HCT116 (cell line): ENCODE results near the gene PRSS21. TPM values are rescaled to one million over a fixed set of nuclear protein-coding genes. Genes with fewer than 3 reads are reported as not detected.

Source experiments
- ATAC-seq: fragments of 200-7000 bp; cut with Tn5 transposase; 2 replicates; pipeline ENCODE4 v1.9.1; 2020; ENCODE audit warnings: mild to moderate bottlenecking, moderate library complexity
- BruUV-seq: library from RNA; stranded (reverse); fragments of 400-500 nt; replicated peaks from 2 replicates; lab custom pipeline; 2021; lab: Mats Ljungman, UMichigan
- CTCF ChIA-PET: fragments of 300-600 bp; sonication (Branson Sonifier 250); formaldehyde crosslinking; loops from one replicate; lab custom pipeline; 2021; ENCODE audit warnings: antibody characterized with exemption; lab: Charles Lee
- POLR2A ChIA-PET: fragments of 300-600, 350-600 bp; sonication (Branson Sonifier 250); formaldehyde crosslinking; loops from one replicate; lab custom pipeline; 2021; ENCODE audit warnings: antibody characterized with exemption; lab: Charles Lee
- RAD21 ChIA-PET, 2 experiments: fragments of 300-600 bp; sonication (Branson Sonifier 250); formaldehyde crosslinking; loops; one replicate each; lab custom pipeline; 2023; ENCODE audit warnings: low total read pairs in 2 of 2; ENCODE audit not compliant: uncharacterized antibody in 2 of 2, unreplicated experiment in 2 of 2, low non-redundant PET in 1 of 2; lab: Charles Lee
- DNase-seq: peaks from one replicate; pipeline ENCODE4 v3.0.0-alpha.2; 2010; ENCODE audit warnings: low read depth, low spot score
- H2AFZ ChIP-seq: fragments of 200-600 bp; shearing (Covaris generic), sonication (generic); 2 replicates; pipeline ENCODE4 v1.6.1; 2017; ENCODE audit warnings: low read depth, mixed run types, mixed read lengths, antibody characterized with exemption, low read length; ENCODE audit not compliant: poor library complexity, severe bottlenecking
- H3K27ac ChIP-seq: 2 replicates; pipeline ENCODE4 v1.5.1; 2012; ENCODE audit warnings: low read depth, low read length
- H3K27me3 ChIP-seq: fragments of 200-600 bp; sonication (generic); 2 replicates; pipeline ENCODE4 v1.6.1; 2016; ENCODE audit warnings: mixed run types, low read length, mixed read lengths; ENCODE audit not compliant: insufficient read depth
- H3K36me3 ChIP-seq, 2 experiments: fragments of 200-500 bp in 1 of 2; fragments of 200-600 bp in 1 of 2; sonication (Bioruptor generic) in 1 of 2; sonication (generic) in 1 of 2; 2 replicates each; pipeline versions ENCODE4 v1.5.1 to v1.6.1; 2014 to 2016; ENCODE audit warnings: low read length in 2 of 2, inconsistent platforms in 1 of 2, mixed read lengths in 1 of 2, mixed run types in 1 of 2; ENCODE audit not compliant: insufficient read depth in 2 of 2, control insufficient read depth in 1 of 2
- H3K4me1 ChIP-seq, 2 experiments: fragments of 200-600 bp in 1 of 2; sonication (generic) in 1 of 2; 2 replicates each; pipeline versions ENCODE4 v1.5.1 to v1.6.1; 2012 to 2017; ENCODE audit warnings: low read length in 2 of 2, inconsistent platforms in 1 of 2, mild to moderate bottlenecking in 1 of 2, mixed read lengths in 1 of 2, mixed run types in 1 of 2, moderate library complexity in 1 of 2; ENCODE audit not compliant: insufficient read depth in 2 of 2, control insufficient read depth in 1 of 2
- H3K4me2 ChIP-seq: fragments of 200-600 bp; sonication (generic); 2 replicates; pipeline ENCODE4 v1.6.1; 2017; ENCODE audit warnings: mixed run types, low read length, mixed read lengths
- H3K4me3 ChIP-seq, 2 experiments: fragments of 200-600 bp in 1 of 2; sonication (generic) in 1 of 2; replicated peaks in 1 of 2; 2 replicates each; pipeline ENCODE4 v1.5.1; 2011 to 2016; ENCODE audit warnings: low read length in 2 of 2, control low read depth in 1 of 2, low read depth in 1 of 2, mild to moderate bottlenecking in 1 of 2, mixed read lengths in 1 of 2, mixed run types in 1 of 2
- H3K79me2 ChIP-seq: fragments of 200-600 bp; sonication (generic); 2 replicates; pipeline ENCODE4 v1.6.1; 2017; ENCODE audit warnings: mild to moderate bottlenecking, mixed run types, low read length, moderate library complexity, mixed read lengths; ENCODE audit not compliant: insufficient read depth
- H3K9ac ChIP-seq: fragments of 200-600 bp; sonication (generic); 2 replicates; pipeline ENCODE4 v1.6.1; 2016; ENCODE audit warnings: low read length, mixed read lengths
- H3K9me2 ChIP-seq: fragments of 200-600 bp; sonication (generic), shearing (Covaris generic); 2 replicates; pipeline ENCODE4 v1.6.1; 2017; ENCODE audit warnings: mixed run types, mild to moderate bottlenecking, moderate library complexity; ENCODE audit not compliant: insufficient read depth
- H3K9me3 ChIP-seq, 2 experiments: fragments of 200-500 bp in 1 of 2; fragments of 200-600 bp in 1 of 2; sonication (Bioruptor generic) in 1 of 2; sonication (generic) in 1 of 2; 2 replicates each; pipeline ENCODE4 v1.6.1; 2014 to 2017; ENCODE audit warnings: low read length in 2 of 2, mixed read lengths in 2 of 2, inconsistent platforms in 1 of 2, low read depth in 1 of 2, mild to moderate bottlenecking in 1 of 2, mixed run types in 1 of 2, moderate library complexity in 1 of 2; ENCODE audit not compliant: control insufficient read depth in 1 of 2, insufficient read depth in 1 of 2
- H4K20me1 ChIP-seq: fragments of 200-600 bp; sonication (generic), shearing (Covaris generic); 2 replicates; pipeline ENCODE4 v1.6.1; 2017; ENCODE audit warnings: mixed run types, mild to moderate bottlenecking, moderate library complexity; ENCODE audit not compliant: insufficient read depth
- CBX3 ChIP-seq: IDR thresholded peaks from 2 replicates; pipeline ENCODE4 v1.6.1; 2012; ENCODE audit warnings: low read depth
- EGR1 ChIP-seq: IDR thresholded peaks from 2 replicates; pipeline ENCODE4 v1.6.1; 2012; ENCODE audit warnings: low read depth
- ELF1 ChIP-seq: IDR thresholded peaks from 2 replicates; pipeline ENCODE4 v1.6.1; 2012; ENCODE audit warnings: low read depth, borderline replicate concordance
- EZH2 ChIP-seq: fragments of 200-600 bp; sonication (generic); IDR thresholded peaks from 2 replicates; pipeline ENCODE4 v1.6.1; 2017; ENCODE audit warnings: antibody characterized with exemption, mixed run types
- EZH2phosphoT487 ChIP-seq: fragments of 200-600 bp; IDR thresholded peaks from 2 replicates; pipeline ENCODE4 v1.6.1; 2018; ENCODE audit warnings: antibody characterized with exemption, borderline replicate concordance
- FOSL1 ChIP-seq: IDR thresholded peaks from 2 replicates; pipeline ENCODE4 v1.6.1; 2012; ENCODE audit warnings: low read depth
- MAX ChIP-seq: IDR thresholded peaks from 2 replicates; pipeline ENCODE4 v1.6.1; 2012
- POLR2A ChIP-seq: IDR thresholded peaks from 2 replicates; pipeline ENCODE4 v1.7.0; 2011; ENCODE audit warnings: borderline replicate concordance; ENCODE audit not compliant: insufficient read depth, insufficient read length; ENCODE audit errors: extremely low read depth
- POLR2AphosphoS5 ChIP-seq: IDR thresholded peaks from 2 replicates; pipeline ENCODE4 v1.6.1; 2011; ENCODE audit warnings: mild to moderate bottlenecking, low read depth, low read length, moderate library complexity
- RAD21 ChIP-seq: IDR thresholded peaks from 2 replicates; pipeline ENCODE4 v1.6.1; 2012; ENCODE audit warnings: low read depth, mild to moderate bottlenecking
- REST ChIP-seq: IDR thresholded peaks from 2 replicates; pipeline ENCODE4 v1.6.1; 2012; ENCODE audit warnings: low read depth
- SIN3A ChIP-seq: IDR thresholded peaks from 2 replicates; pipeline ENCODE4 v1.6.1; 2012; ENCODE audit warnings: low read depth
- SP1 ChIP-seq: IDR thresholded peaks from 2 replicates; pipeline ENCODE4 v1.6.1; 2012; ENCODE audit warnings: low read depth
- SRF ChIP-seq: IDR thresholded peaks from 2 replicates; pipeline ENCODE4 v1.6.1; 2012; ENCODE audit warnings: low read depth
- TCF7L2 ChIP-seq: IDR thresholded peaks from 2 replicates; pipeline ENCODE4 v1.7.0; 2011; ENCODE audit warnings: borderline replicate concordance, inconsistent platforms; ENCODE audit not compliant: insufficient read depth, insufficient read length; ENCODE audit errors: extremely low read depth
- YY1 ChIP-seq: IDR thresholded peaks from 2 replicates; pipeline ENCODE4 v1.6.1; 2011; ENCODE audit warnings: low read length, low read depth, moderate library complexity, mild to moderate bottlenecking; ENCODE audit not compliant: insufficient replicate concordance; ENCODE audit errors: extremely low read depth
- ZBTB33 ChIP-seq: IDR thresholded peaks from 2 replicates; pipeline ENCODE4 v1.6.1; 2011; ENCODE audit warnings: mild to moderate bottlenecking, low read length, moderate library complexity; ENCODE audit not compliant: insufficient replicate concordance; ENCODE audit errors: extremely low read depth
- ZFX ChIP-seq: fragments of 450-650 bp; IDR thresholded peaks from 2 replicates; pipeline ENCODE4 v1.6.1; 2017
- ZNF274 ChIP-seq: fragments of 200-500 bp; sonication (Bioruptor generic); IDR thresholded peaks from 2 replicates; pipeline ENCODE4 v1.6.1; 2014; ENCODE audit warnings: mild to moderate bottlenecking, low read depth, low read length, inconsistent platforms
- intact Hi-C: fragments of 100-400 bp; cut with micrococcal nuclease; formaldehyde crosslinking; loops from 2 replicates; pipeline ENCODE4 v1.10.0; 2022
- total RNA-seq: library from RNA; stranded (reverse); gene quantifications from one replicate; pipeline ENCODE4 v1.2.1, GENCODE V29; 2021; ENCODE audit not compliant: unreplicated experiment

PRSS21 gene
- total RNA-seq, 1 experiment from 2014 or later: 0.39 TPM

DNA sequence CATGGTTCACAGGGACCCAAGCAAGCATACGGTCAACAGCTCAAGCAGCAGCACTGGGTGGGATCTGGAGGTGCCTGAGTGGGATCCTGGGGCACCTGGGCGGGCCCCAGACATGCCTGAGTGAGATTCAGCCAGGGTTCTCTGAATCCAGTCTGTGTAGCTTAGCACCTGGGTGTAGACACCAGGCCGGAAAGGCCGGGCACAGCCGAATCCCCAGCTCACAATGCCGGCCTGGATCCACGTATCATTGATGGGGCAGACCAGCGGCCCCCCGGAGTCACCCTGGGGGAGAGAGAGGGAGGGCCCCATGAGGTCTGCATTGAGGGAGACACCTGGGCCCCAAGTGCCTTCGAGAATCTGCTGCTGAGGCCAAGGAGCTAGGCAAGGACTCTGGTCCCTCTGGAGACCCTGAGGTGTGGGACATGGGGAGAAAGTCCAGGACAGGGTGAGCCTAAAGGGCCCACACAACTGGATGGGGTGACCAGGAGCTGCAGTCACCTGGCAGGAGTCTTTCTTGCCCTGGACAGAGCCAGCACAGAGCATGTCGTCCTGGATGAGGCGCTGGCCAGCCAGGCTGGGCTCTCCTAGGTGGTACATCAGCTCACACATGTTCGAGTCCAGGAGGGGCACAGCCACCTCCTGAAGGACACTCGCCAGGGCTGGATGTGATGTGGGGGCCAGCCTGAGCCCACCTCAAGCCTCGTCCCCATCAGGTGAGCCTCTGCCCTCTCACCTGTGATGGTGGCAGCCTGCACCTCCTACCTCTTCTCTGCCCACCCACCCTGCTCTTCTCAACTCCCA, 22.8 kb downstream of the PRSS21 start:
- no peak for DNase-seq
- Histone ChIP-seq H3K4me1 (peaks cover 25 to 72% of the 10 kb centered on the region in 2 experiments), H3K9me2 (no peaks in the 10 kb centered on the region), H3K4me2 (no peak overlapping the region), H4K20me1 (no peaks in the 10 kb centered on the region), H3K9ac (0 out of 2 replicates have a peak overlapping the region, but pooled peaks have one; percentile 2), H3K27ac (peak overlapping the region; percentile 7), H3K27me3 (no peaks in the 10 kb centered on the region), H3K36me3 (no peaks in the 10 kb centered on the region), H3K79me2 (no peaks in the 10 kb centered on the region), H3K9me3 (no peaks in the 10 kb centered on the region), H2AFZ (no peak overlapping the region), H3K4me3 (no peak overlapping the region)
- intact Hi-C loops: loop anchor here (2.0 kb wide), 2 partner anchors 65 to 121 kb away; no protein-coding TSS in a partner anchor
- TF ChIP-seq POLR2A: no peak
- no peak for TF ChIP-seq YY1
- TF ChIP-seq ZBTB33: no peak
- no peak for TF ChIP-seq ZFX
- TF ChIP-seq RAD21: no peak
- TF ChIP-seq ELF1: no peak
- no peak for TF ChIP-seq EGR1
- TF ChIP-seq MAX: no peak
- no peak for TF ChIP-seq EZH2
- no peak for TF ChIP-seq FOSL1
- TF ChIP-seq REST: no peak
- TF ChIP-seq CBX3: no peak
- TF ChIP-seq SRF: no peak
- TF ChIP-seq ZNF274: no peak
- TF ChIP-seq POLR2AphosphoS5: no peak
- TF ChIP-seq EZH2phosphoT487: no peak
- TF ChIP-seq SIN3A: no peak
- no peak for TF ChIP-seq TCF7L2
- TF ChIP-seq SP1: no peak
- POLR2A ChIA-PET: interaction anchor here (0.6 to 2.1 kb wide), 7 partner anchors 17 to 88 kb away, joined by 3 to 14 read pairs (median 5); partner anchors contain the start of genes FLYWCH1, FLYWCH2 and SRRM2
- BruUV-seq: no TSS peak
- CTCF ChIA-PET: interaction anchor here (0.7 to 2.6 kb wide), 14 partner anchors 15 to 87 kb away, joined by 3 to 42 read pairs (median 8); partner anchors contain the start of genes FLYWCH1, FLYWCH2 and PRSS22
- ATAC-seq: no peak
- RAD21 ChIA-PET: interaction anchor here (1.0 to 2.3 kb wide), 3 partner anchors 28 to 87 kb away, joined by 3 to 10 read pairs (median 5); no protein-coding TSS in a partner anchor
